GM21381 (cell line): ENCODE data around the gene ALDH3A1.

Source experiments
- ATAC-seq: cut with Tn5 transposase; IDR thresholded peaks from one replicate; pipeline ENCODE4 v1.9.1; 2021; ENCODE audit warnings: mild to moderate bottlenecking, moderate library complexity; ENCODE audit not compliant: unreplicated experiment

Gene ALDH3A1

DNA sequence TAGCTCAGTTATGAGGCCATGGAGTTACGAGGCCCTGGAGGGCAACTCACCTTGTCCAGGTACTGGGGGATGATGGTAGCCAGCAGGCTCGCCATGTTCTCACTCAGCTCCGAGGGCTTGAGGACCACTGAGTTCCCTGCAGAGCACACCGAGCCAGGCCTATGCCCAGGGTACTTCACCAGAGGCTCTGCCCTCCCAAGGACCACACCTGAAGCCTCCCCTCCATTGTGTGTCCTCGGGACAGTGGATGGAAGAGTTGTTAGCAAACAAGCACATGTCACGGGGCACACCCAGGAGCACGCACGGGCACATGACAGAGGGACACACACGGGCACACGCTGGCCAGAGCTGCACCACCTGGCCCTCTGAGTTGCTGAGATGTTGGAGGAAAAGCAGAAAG lies 5.6 kb downstream of the ALDH3A1 start:
- ATAC-seq: no peak

DNA sequence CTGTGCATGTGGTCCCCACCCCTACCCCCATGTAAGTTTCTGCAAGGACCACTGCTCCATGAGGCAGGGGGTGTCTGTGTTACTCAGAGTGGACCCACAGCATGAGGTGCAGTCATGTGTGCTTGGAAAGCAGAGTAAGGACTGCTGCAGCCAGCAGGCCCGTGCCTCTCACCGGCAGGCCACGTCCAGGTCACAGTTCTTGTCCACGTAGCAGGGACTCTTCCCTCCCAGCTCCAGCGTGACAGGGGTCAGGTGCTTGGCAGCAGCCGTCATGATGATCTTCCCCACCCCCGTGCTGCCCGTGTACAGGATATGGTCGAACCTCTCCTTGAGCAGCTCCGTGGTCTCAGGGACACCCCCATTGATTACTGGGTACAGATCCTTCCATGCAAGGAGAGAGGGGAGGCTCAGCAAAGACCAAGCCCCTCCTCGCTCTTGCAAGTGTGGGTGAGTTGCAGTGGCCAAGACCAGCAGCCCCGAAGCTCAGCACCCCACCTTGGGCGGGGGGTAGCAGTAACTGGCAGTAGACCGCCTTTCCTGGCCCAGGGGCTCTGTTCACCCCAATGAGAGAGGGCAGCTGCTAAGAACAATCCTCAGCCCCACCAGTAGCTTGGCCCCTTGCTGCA lies 6.2 kb downstream of the ALDH3A1 start:
- ATAC-seq: no peak

DNA sequence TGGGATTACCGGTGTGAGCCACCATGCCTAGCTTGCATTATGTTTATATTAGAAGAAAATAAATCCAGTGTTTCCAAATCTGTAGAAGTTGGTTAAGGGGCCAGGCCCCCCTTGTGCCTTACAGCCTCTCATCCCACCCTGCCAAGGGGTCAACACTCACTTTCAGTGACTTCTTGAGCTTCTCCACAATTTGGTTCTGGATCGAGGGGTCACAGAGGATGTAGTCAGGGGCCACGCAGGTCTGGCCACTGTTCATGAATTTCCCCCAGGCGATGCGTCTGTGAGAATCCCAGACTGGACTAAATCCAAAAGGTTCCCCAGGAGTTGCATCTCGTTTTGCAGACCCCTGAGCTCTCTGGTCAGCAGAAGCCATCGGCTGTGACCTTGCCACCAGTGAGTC lies 7.2 kb downstream of the ALDH3A1 start:
- ATAC-seq: no peak

DNA sequence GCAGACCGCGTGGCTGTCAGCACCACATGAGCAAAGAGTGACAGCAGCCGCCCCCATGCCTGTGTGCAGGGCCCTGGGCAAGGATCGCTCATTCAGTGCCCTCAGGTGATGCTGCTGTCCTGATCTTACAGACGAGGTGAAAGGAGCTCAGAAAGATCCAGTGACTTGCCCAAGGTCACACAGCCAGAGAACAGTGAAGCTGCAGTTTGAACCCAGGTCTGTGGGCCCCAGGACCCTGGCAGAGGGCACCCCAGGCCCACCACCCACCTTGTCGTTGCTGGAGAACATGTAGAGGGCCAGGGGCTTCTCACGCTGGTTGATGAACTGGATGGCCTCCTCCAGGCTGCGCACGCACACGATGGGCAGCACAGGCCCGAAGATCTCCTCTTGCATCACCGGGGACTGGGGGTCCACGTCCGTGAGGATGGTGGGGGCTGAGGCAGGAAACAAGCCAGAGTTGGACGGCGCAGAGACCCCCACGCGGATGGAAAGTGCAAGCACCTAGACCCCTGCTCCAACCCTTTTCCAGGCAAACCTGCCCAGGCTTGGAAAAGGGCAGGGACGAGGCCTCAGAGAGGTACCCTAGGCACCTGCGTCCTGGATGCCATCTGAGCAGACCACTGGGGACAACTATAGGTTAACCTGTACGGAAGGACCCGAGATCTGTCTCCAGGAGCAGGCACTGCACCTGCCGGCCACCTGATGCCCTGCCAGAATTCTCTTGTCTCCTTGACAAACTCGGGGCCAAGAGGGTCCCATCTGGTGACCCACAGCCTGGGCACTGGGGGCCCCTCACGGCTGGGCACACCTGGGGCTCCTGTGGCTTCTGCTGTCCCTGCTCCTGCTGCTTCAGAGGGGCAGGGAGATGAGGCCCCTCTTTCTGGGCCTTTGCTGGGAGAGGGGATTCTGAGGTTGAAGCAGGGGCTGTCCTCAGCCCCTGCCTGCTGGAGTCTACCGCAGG lies 8.6 kb downstream of the ALDH3A1 start:
- no peak for ATAC-seq

DNA sequence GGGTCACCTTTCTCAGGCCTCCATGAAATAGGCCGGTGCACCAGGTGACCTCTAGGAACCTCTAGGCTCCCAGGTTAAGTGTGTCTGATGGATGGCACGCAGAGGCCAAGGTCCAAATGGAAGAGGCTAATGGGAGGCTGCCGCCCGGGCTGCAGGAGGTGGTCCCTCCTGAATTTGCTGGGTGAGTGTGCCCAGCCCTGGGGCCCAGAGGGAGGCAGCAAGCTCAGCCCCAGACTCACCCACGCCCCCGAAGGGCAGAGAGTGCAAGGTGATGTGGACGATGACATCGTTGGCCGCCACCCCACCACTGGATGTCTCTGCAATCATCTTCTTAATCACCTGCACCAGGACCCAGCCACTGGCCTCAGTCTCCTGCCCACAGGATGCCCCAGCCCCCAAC lies 9.3 kb downstream of the ALDH3A1 start:
- ATAC-seq: no peak

DNA sequence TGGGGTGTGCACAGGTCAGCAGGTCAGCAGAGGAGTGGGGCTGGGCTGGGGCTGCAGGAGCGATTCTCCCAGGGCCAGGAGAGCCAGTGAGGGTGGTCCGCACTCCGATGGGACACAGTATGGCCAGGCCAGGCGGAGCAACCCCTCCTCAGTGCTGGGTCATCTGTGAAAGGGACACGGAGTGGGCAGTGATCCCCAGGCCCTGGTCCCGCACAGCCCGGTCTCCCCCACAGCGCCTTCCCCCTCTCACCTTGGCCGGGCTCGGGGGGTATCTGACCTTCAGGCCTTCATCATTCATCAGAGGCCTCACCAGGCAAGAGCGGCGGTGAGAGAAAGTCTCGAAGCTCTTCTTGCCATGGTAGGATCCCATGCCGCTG lies 10.0 kb downstream of the ALDH3A1 start:
- ATAC-seq: no peak

DNA sequence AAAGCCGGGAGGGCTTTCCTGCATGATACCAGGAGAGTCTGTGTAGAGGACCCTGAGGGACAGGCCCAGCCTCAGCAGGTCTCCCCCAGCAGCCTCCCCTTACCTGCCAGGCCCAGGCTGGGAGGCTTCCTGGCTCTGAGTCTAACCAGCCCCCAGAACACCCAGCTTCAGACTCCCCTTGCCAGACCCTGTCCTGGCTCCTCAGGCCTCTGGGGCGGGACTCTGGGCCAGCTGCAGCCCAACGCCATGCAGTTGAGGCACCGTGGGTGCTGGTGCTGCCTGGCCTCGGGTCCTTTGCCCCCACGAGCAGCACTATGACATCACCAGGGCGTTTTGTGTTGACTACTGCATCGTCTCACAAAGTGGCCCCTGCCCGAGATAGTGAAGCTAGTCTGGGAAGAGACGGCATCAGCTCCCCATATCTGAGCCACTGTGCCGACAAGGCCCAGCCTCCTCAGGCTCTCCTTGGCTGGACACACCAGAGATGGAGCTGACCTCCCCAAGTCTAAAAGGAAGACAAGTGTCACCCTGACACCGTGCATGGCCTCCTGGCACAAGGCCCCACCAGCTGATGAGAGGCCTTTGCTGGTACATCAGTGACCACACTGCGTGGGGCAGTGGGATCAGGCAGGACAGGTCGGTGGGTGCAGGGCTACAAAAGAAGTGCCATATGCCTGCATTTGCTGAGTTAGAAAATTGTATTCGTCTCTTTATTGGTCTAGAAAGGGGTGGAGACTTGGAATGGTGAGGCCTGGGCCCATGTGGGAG lies 10.6 kb downstream of the ALDH3A1 start:
- ATAC-seq: no peak

DNA sequence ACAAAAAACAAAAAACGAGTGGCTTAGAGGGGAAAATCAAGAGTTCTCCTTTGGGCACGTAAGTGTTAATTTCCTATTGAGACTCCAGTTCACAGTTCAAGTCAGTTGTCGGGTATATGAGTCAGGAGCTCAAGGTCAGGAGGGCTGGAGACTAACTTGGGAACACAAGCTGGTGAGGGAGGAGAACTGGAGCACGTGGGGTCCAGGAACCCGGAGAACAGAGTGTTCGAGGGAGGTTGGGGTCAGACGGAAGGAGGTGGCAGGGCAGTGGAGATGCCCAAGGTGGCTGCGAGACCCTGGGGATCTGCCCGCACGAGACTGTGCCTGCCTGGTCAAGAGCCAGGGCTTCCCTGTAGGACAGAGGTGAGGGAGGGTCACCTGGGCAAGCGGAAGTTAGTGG lies 12.0 kb downstream of the ALDH3A1 start:
- ATAC-seq: no peak

DNA sequence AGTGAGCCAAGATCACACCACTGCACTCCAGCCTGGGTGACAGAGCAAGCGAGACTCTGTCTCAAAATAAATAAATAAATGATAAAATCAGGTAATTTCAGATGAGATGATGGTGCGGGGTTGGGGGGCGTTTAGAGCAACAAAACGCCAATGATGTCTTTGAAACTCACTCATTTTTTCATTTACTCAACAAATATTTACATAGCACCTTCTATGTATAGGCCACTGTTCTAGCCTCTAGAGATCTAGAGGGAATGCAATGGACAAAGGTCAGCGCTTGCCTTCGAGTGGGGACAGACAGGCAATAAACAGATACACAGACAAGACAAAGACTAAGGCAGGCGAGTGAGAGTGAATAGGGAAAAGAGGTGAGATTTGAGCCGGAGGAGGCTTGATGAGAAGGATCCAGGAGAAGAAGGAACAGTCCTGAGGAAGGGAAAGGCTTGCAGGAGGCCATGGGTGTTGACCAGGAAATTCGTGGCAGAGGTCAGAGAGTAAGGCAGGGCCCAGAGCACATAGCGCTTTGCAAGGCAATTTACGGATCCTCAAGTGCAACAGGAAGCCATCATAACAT lies 14.1 kb downstream of the ALDH3A1 start:
- no peak for ATAC-seq

DNA sequence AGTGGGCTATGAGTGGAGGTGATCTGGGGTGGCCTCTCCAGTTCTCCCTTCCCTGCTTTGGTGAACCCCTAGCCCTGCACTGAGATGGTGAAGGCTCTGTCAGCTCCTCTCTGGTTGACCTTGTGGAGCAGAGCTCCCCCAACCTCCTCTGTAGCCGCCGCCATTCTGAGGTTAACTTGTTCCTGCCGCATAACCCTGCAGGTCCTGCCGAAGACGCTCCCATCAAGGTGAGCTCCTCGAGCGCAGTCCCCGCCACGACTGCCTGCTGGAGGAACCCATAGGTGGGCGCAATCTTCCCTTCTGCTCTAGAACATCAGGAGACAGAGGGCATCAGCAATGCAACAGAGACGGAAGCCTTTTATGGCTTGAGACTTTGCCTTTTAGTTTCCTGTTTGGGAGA lies 16.5 kb downstream of the ALDH3A1 start:
- ATAC-seq: no peak

DNA sequence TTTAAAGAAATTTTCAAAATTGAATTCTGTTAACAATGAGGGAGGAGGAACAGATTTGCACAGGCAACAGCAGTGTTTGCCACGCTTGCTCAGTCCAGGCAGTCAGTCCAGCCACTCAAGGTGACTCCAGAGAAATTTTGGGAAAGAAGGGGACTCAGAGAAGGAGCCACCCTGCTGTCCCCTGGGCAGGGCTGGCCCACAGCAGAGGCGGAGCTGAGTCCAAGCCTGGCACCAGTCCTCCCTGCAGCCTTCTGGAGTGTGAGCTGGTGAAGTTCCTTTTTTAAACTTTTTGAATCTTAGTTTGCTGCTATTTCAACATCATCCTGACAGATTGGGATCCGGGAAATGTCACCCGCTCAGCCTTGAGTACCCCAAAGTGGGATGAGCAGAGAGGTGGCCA lies 17.3 kb downstream of the ALDH3A1 start:
- no peak for ATAC-seq

DNA sequence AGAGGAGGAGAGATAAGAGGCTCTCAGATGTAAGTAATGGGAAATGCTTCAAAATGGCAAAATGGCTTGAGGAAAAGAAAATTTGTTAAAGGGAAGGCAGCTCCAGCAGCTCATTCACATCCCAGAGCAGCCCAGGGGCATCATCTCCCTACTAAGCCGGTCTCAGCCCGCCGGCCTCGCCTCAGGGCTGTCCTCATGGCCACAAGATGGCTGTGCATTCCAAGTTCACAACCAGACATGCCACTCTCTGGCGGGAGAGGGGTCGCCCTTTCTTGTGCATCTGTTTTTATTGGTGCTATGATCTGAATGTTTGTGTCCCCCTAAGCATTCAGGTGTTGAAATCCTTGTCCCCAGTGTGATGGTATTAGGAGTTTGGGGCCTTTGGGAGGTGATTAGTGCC lies 18.2 kb downstream of the ALDH3A1 start:
- no peak for ATAC-seq

DNA sequence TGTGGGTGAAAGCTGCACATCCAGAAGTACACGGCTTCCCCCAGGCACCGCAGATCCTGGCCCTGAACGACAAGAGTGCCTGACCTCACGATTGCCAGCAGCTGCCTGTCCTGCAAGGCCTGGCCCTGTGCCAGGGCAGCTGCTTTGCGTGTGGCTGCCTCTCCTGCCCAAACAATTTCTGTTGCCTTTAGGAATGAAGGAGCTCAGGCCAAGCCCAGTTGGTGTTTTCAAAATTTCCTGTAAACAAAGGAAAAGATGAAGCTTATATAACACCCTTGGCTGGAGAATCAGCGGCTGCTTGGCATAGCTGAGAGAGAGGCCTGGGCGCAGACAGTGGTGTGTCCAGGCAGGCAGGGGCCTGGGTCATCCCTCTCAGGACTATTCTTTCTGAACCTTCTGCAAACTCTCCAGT lies 20.0 kb downstream of the ALDH3A1 start:
- ATAC-seq: no peak

DNA sequence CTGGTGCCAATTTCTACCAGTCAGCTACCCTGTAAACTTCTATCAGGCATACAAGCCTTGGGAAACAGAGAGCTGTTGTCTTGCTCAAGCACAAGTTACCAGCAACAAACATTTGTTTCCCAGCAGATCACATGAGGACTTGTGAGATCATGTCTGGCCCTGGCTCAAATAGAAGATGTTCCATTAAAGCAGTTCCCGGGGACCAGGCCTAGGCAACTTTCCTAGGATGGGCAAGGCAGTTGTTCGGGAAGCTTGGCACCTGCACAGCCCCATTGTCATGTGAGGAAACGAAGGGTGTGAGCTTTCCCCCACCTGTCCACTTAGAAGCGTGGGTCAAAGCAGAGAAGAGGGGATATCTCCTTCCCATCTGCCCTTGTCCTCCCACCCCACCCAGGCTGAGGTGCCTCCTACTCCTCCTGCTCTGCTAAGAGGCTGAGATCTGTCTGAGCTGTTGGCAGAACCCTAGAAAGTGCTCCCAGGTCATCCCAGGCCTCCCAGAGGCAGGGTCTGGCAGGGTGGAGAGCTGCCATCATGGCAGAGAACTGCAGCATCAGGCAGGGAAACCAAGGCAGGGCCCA lies 20.5 kb downstream of the ALDH3A1 start:
- ATAC-seq: no peak

DNA sequence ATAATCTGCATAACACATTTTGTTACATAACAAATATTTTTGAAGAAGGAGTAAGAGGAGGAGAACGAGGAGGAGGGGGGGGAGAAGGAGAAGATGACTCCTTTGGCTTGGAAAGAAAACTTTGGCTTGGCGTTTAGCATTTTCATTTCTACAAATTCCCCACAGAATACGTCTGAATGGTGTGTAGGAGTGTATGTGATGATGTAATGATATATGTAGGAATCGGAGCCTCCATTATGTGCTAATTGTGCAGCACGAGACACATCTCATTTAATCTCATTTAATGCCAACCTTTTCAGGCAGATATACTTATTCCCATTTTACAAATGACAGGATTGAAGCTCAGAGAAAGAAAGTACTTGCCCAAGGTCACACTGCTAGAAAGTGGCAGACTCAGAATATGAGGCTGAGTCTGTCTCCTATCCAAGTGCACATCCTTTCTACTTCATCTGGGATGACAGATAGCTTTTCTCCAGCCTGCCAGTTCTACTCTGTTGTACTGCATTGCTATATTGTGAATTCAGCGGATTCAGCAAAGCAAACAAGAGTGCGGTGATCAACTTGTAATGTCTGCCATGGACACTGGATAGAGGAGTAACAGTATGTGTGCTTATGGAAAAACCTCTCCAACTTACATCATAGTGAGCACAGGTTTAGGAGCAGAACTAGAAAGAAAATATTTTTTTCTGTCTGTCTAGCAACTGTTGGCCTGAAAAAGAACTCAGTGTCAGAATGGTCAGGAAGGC lies 21.3 kb downstream of the ALDH3A1 start:
- ATAC-seq: no peak

DNA sequence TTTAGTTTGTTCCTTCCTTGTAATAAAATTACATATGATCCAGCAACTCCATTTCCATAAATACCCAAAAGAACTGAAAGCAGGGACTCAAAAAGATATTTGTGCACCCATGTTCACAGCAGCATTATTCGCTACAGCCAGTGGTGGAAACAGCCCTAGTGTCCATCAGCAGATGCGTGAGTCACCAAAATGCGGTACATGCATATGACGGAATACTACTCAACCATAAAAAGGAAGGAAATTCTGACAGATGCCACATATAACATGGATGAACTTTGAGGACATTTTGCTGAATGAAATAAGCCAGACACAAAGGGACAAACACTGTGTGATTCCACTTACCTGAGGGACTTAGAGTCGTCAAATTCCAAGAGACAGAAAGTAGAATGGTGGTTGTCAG lies 22.6 kb downstream of the ALDH3A1 start:
- ATAC-seq: no peak

DNA sequence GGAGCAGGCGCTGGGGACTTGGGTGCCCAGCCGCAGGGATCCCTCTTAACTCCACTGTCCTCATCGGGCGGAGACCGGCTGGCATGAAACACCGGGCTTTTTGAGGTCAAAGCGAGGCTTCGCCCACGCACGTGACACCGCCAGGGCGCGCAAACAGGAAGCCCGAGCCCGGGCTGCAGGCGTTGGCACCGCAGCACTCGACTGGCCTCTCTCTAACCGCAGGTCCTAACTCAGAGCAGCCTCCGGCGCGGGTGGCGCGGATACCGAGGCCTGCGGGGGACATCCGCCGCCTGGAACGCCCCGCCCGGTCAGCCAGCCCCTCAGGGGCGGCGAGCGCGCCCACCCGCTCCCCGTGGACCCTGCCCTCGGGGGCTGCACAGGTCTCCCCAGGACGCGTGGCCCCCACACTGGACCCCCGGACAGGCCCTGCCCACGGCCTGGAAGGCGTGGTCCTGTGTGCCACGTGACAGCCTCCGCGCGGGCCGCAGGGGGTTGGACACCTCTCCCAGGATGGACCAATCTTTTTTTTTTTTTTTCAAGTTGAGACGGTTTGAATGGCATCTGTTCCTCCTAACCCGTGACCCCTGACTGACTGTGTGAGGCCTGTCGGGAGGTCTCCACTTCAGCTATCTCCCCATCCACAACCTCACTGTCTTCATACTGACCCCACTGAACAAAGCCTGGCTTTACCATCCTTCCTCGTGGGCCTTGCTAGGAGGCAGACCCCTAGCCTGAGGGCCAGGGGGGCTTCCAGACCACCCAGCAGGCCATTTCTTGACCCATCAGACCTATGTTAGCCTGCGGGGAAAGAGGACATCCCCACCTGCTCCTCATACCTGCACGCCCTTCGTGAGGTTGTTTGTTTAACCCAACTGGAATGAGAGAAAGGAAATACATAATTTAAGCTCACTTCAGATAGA lies 23.3 kb downstream of the ALDH3A1 start:
- no peak for ATAC-seq

DNA sequence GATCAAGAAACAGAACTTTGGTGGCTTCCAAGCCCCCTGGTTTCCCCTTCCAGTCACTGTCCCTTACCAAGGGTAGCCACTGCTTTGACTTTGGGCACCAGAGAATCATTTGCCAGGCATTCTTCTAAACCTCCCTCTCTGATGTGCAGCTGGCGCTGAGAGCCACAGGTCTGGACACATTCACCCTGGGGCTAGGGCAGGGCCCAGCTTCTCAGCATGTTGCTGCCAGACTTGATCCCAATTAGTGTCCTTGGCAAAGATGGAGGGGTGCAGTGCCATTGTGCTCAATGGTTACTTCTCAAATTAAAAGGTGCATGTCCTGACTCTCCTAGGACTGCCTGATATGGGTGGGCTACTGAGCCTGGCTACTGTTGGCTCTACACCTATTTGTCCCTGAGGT lies 24.1 kb downstream of the ALDH3A1 start:
- ATAC-seq: no peak
